HEK293 (cell line): ENCODE results near the gene MTARC2.
A peak's percentile ranks its signal among the peaks of the same experiment; 100 is the strongest.

Source experiments
- BCL11A ChIP-seq: fragments of 450-650 bp; formaldehyde crosslinking; IDR thresholded peaks from 2 replicates; pipeline ENCODE4 v1.5.1; 2016; ENCODE audit warnings: low read depth, missing biosample characterization, missing genetic modification characterization
- FEZF1 ChIP-seq: fragments of 450-650 bp; formaldehyde crosslinking; IDR thresholded peaks from 2 replicates; pipeline ENCODE4 v1.5.1; 2016; ENCODE audit warnings: missing biosample characterization, missing genetic modification characterization
- IKZF3 ChIP-seq: fragments of 450-650 bp; IDR thresholded peaks from 2 replicates; pipeline ENCODE4 v1.5.0; 2018; ENCODE audit warnings: missing biosample characterization, mild to moderate bottlenecking, missing genetic modification characterization, moderate library complexity
- KLF16 ChIP-seq: fragments of 450-650 bp; formaldehyde crosslinking; IDR thresholded peaks from 2 replicates; pipeline ENCODE4 v1.5.1; 2017; ENCODE audit warnings: missing biosample characterization, missing genetic modification characterization
- KLF8 ChIP-seq: fragments of 450-650 bp; formaldehyde crosslinking; IDR thresholded peaks from 2 replicates; pipeline ENCODE4 v1.5.1; 2016; ENCODE audit warnings: missing biosample characterization, missing genetic modification characterization
- KLF9 ChIP-seq: fragments of 450-650 bp; formaldehyde crosslinking; IDR thresholded peaks from 2 replicates; pipeline ENCODE4 v1.5.1; 2016; ENCODE audit warnings: missing biosample characterization, missing genetic modification characterization, low read depth
- RBAK ChIP-seq: fragments of 450-650 bp; formaldehyde crosslinking; IDR thresholded peaks from 2 replicates; pipeline ENCODE4 v1.5.1; 2016; ENCODE audit warnings: missing biosample characterization, missing genetic modification characterization
- ZBTB1 ChIP-seq: fragments of 450-650 bp; formaldehyde crosslinking; IDR thresholded peaks from 2 replicates; pipeline ENCODE4 v1.5.1; 2016; ENCODE audit warnings: missing biosample characterization, missing genetic modification characterization
- ZBTB20 ChIP-seq: fragments of 450-650 bp; formaldehyde crosslinking; IDR thresholded peaks from 2 replicates; pipeline ENCODE4 v1.5.1; 2016; ENCODE audit warnings: missing biosample characterization, missing genetic modification characterization
- ZBTB7A ChIP-seq: fragments of 450-650 bp; formaldehyde crosslinking; IDR thresholded peaks from 2 replicates; pipeline ENCODE4 v1.5.1; 2016; ENCODE audit warnings: low read depth, missing biosample characterization, missing genetic modification characterization
- ZFP41 ChIP-seq: fragments of 450-650 bp; formaldehyde crosslinking; IDR thresholded peaks from 2 replicates; pipeline ENCODE4 v1.5.1; 2016; ENCODE audit warnings: missing biosample characterization, missing genetic modification characterization, borderline replicate concordance
- ZNF138 ChIP-seq: fragments of 450-650 bp; formaldehyde crosslinking; IDR thresholded peaks from 2 replicates; pipeline ENCODE4 v1.5.1; 2016; ENCODE audit warnings: missing biosample characterization, missing genetic modification characterization, borderline replicate concordance
- ZNF140 ChIP-seq: fragments of 450-650 bp; formaldehyde crosslinking; IDR thresholded peaks from 2 replicates; pipeline ENCODE4 v1.5.1; 2016; ENCODE audit warnings: missing biosample characterization, missing genetic modification characterization
- ZNF157 ChIP-seq: fragments of 450-650 bp; formaldehyde crosslinking; IDR thresholded peaks from 2 replicates; pipeline ENCODE4 v1.5.1; 2016; ENCODE audit warnings: missing biosample characterization, missing genetic modification characterization
- ZNF174 ChIP-seq: fragments of 450-650 bp; formaldehyde crosslinking; IDR thresholded peaks from 2 replicates; pipeline ENCODE4 v1.5.0; 2017; ENCODE audit warnings: missing biosample characterization, mild to moderate bottlenecking, missing genetic modification characterization
- ZNF175 ChIP-seq: fragments of 450-650 bp; formaldehyde crosslinking; IDR thresholded peaks from 2 replicates; pipeline ENCODE4 v1.5.1; 2016; ENCODE audit warnings: missing biosample characterization, missing genetic modification characterization
- ZNF19 ChIP-seq: fragments of 450-650 bp; formaldehyde crosslinking; IDR thresholded peaks from 2 replicates; pipeline ENCODE4; 2016; ENCODE audit warnings: missing biosample characterization, missing genetic modification characterization, low read depth
- ZNF211 ChIP-seq: fragments of 450-650 bp; formaldehyde crosslinking; IDR thresholded peaks from 2 replicates; pipeline ENCODE4 v1.5.1; 2016; ENCODE audit warnings: low read depth, missing biosample characterization, missing genetic modification characterization
- ZNF24 ChIP-seq: fragments of 450-650 bp; formaldehyde crosslinking; IDR thresholded peaks from 2 replicates; pipeline ENCODE4 v1.5.1; 2016; ENCODE audit warnings: missing biosample characterization, missing genetic modification characterization
- ZNF335 ChIP-seq: fragments of 450-650 bp; formaldehyde crosslinking; conservative IDR thresholded peaks from 2 replicates; pipeline ENCODE4 v1.5.1; 2016; ENCODE audit warnings: missing biosample characterization, missing genetic modification characterization
- ZNF426 ChIP-seq: fragments of 450-650 bp; formaldehyde crosslinking; IDR thresholded peaks from 2 replicates; pipeline ENCODE4 v1.5.1; 2017; ENCODE audit warnings: missing biosample characterization, missing genetic modification characterization, mild to moderate bottlenecking, inconsistent platforms, moderate library complexity
- ZNF501 ChIP-seq: fragments of 450-650 bp; formaldehyde crosslinking; IDR thresholded peaks from 2 replicates; pipeline ENCODE4 v1.5.1; 2016; ENCODE audit warnings: missing biosample characterization, missing genetic modification characterization
- ZNF544 ChIP-seq: fragments of 450-650 bp; formaldehyde crosslinking; IDR thresholded peaks from 2 replicates; pipeline ENCODE4 v1.5.0; 2017; ENCODE audit warnings: missing biosample characterization, missing genetic modification characterization
- ZNF664 ChIP-seq: fragments of 450-650 bp; formaldehyde crosslinking; IDR thresholded peaks from 2 replicates; pipeline ENCODE4 v1.5.1; 2016; ENCODE audit warnings: missing biosample characterization, missing genetic modification characterization
- ZNF670 ChIP-seq: fragments of 450-650 bp; formaldehyde crosslinking; IDR thresholded peaks from 2 replicates; pipeline ENCODE4 v1.5.1; 2016; ENCODE audit warnings: missing biosample characterization, missing genetic modification characterization, low read depth
- ZNF843 ChIP-seq: fragments of 450-650 bp; formaldehyde crosslinking; IDR thresholded peaks from 2 replicates; pipeline ENCODE4 v1.5.1; 2016; ENCODE audit warnings: missing biosample characterization, missing genetic modification characterization
- TF ChIP-seq, protein P1 (sequence below): fragments of 450-650 bp; formaldehyde crosslinking; IDR thresholded peaks from 2 replicates; pipeline ENCODE4 v1.5.0; 2017; ENCODE audit warnings: missing biosample characterization, missing genetic modification characterization, borderline replicate concordance
- TF ChIP-seq, protein P2 (sequence below): fragments of 450-650 bp; formaldehyde crosslinking; optimal IDR thresholded peaks from 2 replicates; pipeline ENCODE3; 2016; ENCODE audit warnings: missing biosample characterization, mild to moderate bottlenecking, missing genetic modification characterization
- TF ChIP-seq, protein P3 (sequence below): fragments of 450-650 bp; formaldehyde crosslinking; IDR thresholded peaks from 2 replicates; pipeline ENCODE4 v1.5.1; 2016; ENCODE audit warnings: missing biosample characterization, missing genetic modification characterization
- TF ChIP-seq, protein P4 (sequence below): fragments of 450-650 bp; formaldehyde crosslinking; conservative IDR thresholded peaks from 2 replicates; pipeline ENCODE4 v1.5.1; 2016; ENCODE audit warnings: low read depth, missing biosample characterization, missing genetic modification characterization

Gene MTARC2

DNA sequence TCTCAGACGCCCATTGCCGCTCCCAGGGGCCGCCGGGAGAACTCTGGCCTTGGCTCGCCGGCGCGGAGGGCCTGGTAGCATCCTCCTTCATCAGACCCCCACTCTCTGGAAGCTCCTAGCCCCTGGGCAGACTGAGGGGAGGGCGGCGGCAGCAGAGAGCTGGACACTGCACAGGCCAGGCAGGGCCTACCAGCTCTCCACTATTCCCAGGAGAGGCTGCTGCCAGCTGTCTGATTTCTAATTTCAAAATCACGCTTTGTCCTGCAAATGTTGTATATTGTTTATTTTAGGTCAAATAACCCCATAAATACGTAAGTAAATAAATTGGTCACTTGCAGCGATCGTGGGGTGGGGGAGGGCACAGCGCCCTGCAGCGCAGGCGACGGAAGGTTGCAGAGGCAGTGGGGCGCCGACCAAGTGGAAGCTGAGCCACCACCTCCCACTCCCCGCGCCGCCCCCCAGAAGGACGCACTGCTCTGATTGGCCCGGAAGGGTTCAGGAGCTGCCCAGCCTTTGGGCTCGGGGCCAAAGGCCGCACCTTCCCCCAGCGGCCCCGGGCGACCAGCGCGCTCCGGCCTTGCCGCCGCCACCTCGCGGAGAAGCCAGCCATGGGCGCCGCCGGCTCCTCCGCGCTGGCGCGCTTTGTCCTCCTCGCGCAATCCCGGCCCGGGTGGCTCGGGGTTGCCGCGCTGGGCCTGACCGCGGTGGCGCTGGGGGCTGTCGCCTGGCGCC lies 38.4 kb downstream of the MTARC2 start, which contains the start of gene MTARC1 (continued):
- TF ChIP-seq ZNF19 (tag by site-specific recombination) = no peak
- no peak for TF ChIP-seq ZNF140 (tag by site-specific recombination)
- no peak for TF ChIP-seq ZNF211 (tag by site-specific recombination)
- TF ChIP-seq, protein P1, sequence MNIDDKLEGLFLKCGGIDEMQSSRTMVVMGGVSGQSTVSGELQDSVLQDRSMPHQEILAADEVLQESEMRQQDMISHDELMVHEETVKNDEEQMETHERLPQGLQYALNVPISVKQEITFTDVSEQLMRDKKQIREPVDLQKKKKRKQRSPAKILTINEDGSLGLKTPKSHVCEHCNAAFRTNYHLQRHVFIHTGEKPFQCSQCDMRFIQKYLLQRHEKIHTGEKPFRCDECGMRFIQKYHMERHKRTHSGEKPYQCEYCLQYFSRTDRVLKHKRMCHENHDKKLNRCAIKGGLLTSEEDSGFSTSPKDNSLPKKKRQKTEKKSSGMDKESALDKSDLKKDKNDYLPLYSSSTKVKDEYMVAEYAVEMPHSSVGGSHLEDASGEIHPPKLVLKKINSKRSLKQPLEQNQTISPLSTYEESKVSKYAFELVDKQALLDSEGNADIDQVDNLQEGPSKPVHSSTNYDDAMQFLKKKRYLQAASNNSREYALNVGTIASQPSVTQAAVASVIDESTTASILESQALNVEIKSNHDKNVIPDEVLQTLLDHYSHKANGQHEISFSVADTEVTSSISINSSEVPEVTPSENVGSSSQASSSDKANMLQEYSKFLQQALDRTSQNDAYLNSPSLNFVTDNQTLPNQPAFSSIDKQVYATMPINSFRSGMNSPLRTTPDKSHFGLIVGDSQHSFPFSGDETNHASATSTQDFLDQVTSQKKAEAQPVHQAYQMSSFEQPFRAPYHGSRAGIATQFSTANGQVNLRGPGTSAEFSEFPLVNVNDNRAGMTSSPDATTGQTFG (tag by site-specific recombination) = no peak
- TF ChIP-seq IKZF3 (tag by site-specific recombination) = peak; percentile 35; the same call in 1 of the 2 replicates
- no peak for TF ChIP-seq ZNF175 (tag by site-specific recombination)
- TF ChIP-seq FEZF1 (tag by site-specific recombination) = peak; percentile 95
- no peak for TF ChIP-seq ZNF544
- peak; percentile 45; the same call in 1 of the 2 replicates for TF ChIP-seq ZBTB20 (tag by site-specific recombination)
- TF ChIP-seq ZNF426 (tag by site-specific recombination) = no peak
- no peak for TF ChIP-seq ZNF174
- peak; percentile 77; the same call in 1 of the 2 replicates for TF ChIP-seq BCL11A (tag by site-specific recombination)
- no peak for TF ChIP-seq ZNF670 (tag by site-specific recombination)
- TF ChIP-seq, protein P2, sequence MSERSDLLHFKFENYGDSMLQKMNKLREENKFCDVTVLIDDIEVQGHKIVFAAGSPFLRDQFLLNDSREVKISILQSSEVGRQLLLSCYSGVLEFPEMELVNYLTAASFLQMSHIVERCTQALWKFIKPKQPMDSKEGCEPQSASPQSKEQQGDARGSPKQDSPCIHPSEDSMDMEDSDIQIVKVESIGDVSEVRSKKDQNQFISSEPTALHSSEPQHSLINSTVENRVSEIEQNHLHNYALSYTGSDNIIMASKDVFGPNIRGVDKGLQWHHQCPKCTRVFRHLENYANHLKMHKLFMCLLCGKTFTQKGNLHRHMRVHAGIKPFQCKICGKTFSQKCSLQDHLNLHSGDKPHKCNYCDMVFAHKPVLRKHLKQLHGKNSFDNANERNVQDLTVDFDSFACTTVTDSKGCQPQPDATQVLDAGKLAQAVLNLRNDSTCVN (tag by site-specific recombination) = peak; percentile 78
- peak; percentile 84 for TF ChIP-seq ZNF843 (tag by site-specific recombination)
- peak; percentile 91 for TF ChIP-seq ZNF24 (tag by site-specific recombination)
- peak; percentile 92 for TF ChIP-seq KLF8 (tag by site-specific recombination)
- TF ChIP-seq, protein P3, sequence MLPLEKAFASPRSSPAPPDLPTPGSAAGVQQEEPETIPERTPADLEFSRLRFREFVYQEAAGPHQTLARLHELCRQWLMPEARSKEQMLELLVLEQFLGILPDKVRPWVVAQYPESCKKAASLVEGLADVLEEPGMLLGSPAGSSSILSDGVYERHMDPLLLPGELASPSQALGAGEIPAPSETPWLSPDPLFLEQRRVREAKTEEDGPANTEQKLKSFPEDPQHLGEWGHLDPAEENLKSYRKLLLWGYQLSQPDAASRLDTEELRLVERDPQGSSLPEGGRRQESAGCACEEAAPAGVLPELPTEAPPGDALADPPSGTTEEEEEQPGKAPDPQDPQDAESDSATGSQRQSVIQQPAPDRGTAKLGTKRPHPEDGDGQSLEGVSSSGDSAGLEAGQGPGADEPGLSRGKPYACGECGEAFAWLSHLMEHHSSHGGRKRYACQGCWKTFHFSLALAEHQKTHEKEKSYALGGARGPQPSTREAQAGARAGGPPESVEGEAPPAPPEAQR (tag by site-specific recombination) = no peak
- 0 out of 2 replicates have a peak, but pooled peaks have one; percentile 58 for TF ChIP-seq ZNF501
- TF ChIP-seq ZBTB7A (tag by site-specific recombination) = no peak
- 0 out of 2 replicates have a peak, but pooled peaks have one; percentile 26 for TF ChIP-seq ZNF664 (tag by site-specific recombination)
- TF ChIP-seq, protein P4, sequence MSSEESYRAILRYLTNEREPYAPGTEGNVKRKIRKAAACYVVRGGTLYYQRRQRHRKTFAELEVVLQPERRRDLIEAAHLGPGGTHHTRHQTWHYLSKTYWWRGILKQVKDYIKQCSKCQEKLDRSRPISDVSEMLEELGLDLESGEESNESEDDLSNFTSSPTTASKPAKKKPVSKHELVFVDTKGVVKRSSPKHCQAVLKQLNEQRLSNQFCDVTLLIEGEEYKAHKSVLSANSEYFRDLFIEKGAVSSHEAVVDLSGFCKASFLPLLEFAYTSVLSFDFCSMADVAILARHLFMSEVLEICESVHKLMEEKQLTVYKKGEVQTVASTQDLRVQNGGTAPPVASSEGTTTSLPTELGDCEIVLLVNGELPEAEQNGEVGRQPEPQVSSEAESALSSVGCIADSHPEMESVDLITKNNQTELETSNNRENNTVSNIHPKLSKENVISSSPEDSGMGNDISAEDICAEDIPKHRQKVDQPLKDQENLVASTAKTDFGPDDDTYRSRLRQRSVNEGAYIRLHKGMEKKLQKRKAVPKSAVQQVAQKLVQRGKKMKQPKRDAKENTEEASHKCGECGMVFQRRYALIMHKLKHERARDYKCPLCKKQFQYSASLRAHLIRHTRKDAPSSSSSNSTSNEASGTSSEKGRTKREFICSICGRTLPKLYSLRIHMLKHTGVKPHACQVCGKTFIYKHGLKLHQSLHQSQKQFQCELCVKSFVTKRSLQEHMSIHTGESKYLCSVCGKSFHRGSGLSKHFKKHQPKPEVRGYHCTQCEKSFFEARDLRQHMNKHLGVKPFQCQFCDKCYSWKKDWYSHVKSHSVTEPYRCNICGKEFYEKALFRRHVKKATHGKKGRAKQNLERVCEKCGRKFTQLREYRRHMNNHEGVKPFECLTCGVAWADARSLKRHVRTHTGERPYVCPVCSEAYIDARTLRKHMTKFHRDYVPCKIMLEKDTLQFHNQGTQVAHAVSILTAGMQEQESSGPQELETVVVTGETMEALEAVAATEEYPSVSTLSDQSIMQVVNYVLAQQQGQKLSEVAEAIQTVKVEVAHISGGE (tag by site-specific recombination) = peak; percentile 51
- TF ChIP-seq KLF9 (tag by site-specific recombination) = no peak
- TF ChIP-seq KLF16 (tag by site-specific recombination) = peak; percentile 80; the same call in 1 of the 2 replicates
- no peak for TF ChIP-seq ZNF138 (tag by site-specific recombination)
- TF ChIP-seq ZBTB1 = no peak
- TF ChIP-seq ZNF157 (tag by site-specific recombination) = no peak
- peak; percentile 90 for TF ChIP-seq ZNF335
- no peak for TF ChIP-seq ZFP41 (tag by site-specific recombination)
- TF ChIP-seq RBAK (tag by site-specific recombination) = no peak
